GM12891 (cell line): ENCODE measurements around the gene ZNF619.

ENCODE experiments used
- POLR2A ChIP-seq: IDR thresholded peaks from 2 replicates; pipeline ENCODE4 v1.6.1; 2011; ENCODE audit warnings: low read depth, low read length, control low read depth
- POLR2AphosphoS5 ChIP-seq: IDR thresholded peaks from 2 replicates; pipeline ENCODE4 v1.6.1; 2011; ENCODE audit warnings: low read depth, low read length, control low read depth
- SPI1 ChIP-seq: IDR thresholded peaks from 2 replicates; pipeline ENCODE4 v1.6.1; 2011; ENCODE audit warnings: low read depth, low read length, control low read depth
- TAF1 ChIP-seq: IDR thresholded peaks from 2 replicates; pipeline ENCODE4 v1.6.1; 2011; ENCODE audit warnings: low read depth, low read length, control low read depth

DNA sequence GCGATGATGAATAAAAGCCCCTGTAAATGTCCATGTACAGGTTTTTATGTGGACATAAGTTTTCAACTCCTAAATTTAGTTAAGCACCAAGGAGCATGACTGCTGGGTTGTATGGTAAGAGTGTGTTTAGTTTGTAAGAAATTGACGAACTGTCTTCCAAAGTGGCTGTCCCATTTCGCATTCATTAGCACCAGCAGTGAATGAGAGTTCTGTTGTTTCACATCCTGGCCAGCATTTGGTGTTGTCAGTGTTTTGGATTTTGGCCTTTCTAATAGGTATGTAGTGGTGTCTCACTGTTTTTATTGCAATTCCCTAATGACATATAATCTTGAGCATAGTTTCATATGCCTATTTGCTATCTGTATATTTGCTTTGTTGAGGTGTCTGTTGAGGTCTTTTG, 51.5 kb downstream of the ZNF619 start:
- no peak for TF ChIP-seq POLR2A
- TF ChIP-seq TAF1: no peak
- TF ChIP-seq SPI1: no peak
- no peak for TF ChIP-seq POLR2AphosphoS5
